ENCODE measurements around the gene KDM2A.

- no peak for TF ChIP-seq CTCF (IDR thresholded peaks at IDR 0.05; ENCODE audit: low read depth, low read length)
- no peak for TF ChIP-seq POLR2A (IDR thresholded peaks at IDR 0.05; ENCODE audit: extremely low read depth, insufficient read length)
- no peak for TF ChIP-seq MAX (IDR thresholded peaks at IDR 0.05; ENCODE audit: low read depth, low read length)
- no peak for TF ChIP-seq MYC (IDR thresholded peaks at IDR 0.05; ENCODE audit: low read depth, low read length)
Observed at GRCh38 chr11:67083786-67084366, 35.2 kb upstream of the KDM2A start.

Measured in NB4 (cell line).